ENCODE measurements around the gene EFNB2.

DNA sequence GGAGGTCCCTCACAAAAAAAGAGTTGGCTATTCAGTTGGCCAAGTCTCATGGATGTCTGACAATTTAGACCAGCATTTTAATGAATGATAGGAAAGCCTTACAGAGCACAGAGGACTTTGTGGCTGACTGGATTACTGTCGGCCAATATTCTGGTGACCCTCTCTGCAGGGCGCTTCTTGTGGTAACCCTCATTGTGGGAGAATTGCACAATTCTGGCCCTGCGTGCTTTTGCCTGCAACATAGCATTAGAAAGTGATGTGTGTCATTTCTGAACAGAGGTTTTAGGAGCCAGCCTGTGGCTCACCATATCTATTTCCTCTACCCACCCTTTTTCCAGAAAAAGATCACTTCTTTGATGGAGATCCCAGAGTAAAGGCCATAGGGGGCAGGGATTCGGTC, 71.4 kb downstream of the EFNB2 start:
- TF ChIP-seq, protein P1, sequence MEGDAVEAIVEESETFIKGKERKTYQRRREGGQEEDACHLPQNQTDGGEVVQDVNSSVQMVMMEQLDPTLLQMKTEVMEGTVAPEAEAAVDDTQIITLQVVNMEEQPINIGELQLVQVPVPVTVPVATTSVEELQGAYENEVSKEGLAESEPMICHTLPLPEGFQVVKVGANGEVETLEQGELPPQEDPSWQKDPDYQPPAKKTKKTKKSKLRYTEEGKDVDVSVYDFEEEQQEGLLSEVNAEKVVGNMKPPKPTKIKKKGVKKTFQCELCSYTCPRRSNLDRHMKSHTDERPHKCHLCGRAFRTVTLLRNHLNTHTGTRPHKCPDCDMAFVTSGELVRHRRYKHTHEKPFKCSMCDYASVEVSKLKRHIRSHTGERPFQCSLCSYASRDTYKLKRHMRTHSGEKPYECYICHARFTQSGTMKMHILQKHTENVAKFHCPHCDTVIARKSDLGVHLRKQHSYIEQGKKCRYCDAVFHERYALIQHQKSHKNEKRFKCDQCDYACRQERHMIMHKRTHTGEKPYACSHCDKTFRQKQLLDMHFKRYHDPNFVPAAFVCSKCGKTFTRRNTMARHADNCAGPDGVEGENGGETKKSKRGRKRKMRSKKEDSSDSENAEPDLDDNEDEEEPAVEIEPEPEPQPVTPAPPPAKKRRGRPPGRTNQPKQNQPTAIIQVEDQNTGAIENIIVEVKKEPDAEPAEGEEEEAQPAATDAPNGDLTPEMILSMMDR (IDR thresholded peaks at IDR 0.05) = no peak
- no peak for TF ChIP-seq POLR2A (IDR thresholded peaks at IDR 0.05)
